ENCODE measurements around the gene CFAP61.

Gene CFAP61

GRCh38 chr20:20096421-20096820, 44.1 kb downstream of the CFAP61 start:
- H3K4ac ChIP-seq (ENCODE audit: low read depth in 1 of 2, low read length in 2 of 2): no peak overlapping the region
- no peak overlapping the region for H3K14ac ChIP-seq (ENCODE audit: low read length in 2 of 2)
- H3K79me1 ChIP-seq (replicated peaks; ENCODE audit: low read length, poor library complexity, severe bottlenecking): no peaks in the 10 kb centered on the region
- H3K9ac ChIP-seq (ENCODE audit: low read length): no peak overlapping the region
- no peak overlapping the region for H2AK5ac ChIP-seq (ENCODE audit: low read length, severe bottlenecking)
- H3K4me3 ChIP-seq (ENCODE audit: insufficient read depth in 1 of 2, low read depth in 1 of 2, low read length in 2 of 2): no peak overlapping the region
- H2BK120ac ChIP-seq (ENCODE audit: low read depth, low read length): no peak overlapping the region
- no peaks in the 10 kb centered on the region for H3K4me1 ChIP-seq (ENCODE audit: control insufficient read depth, insufficient read depth, low read depth, low read length)
- no peak overlapping the region for H2BK12ac ChIP-seq (ENCODE audit: low read length in 2 of 2)
- H3K27me3 ChIP-seq (ENCODE audit: control insufficient read depth in 1 of 2, insufficient read depth in 1 of 2, low read length in 2 of 2): peaks cover 3 to 6% of the 10 kb centered on the region in 2 experiments
- no peak overlapping the region for H3K23ac ChIP-seq (ENCODE audit: low read length in 2 of 2)
- H3K9me3 ChIP-seq (ENCODE audit: control insufficient read depth, low read length): no peaks in the 10 kb centered on the region
- H3K4me2 ChIP-seq (ENCODE audit: low read length, poor library complexity, severe bottlenecking): no peak overlapping the region
- H4K91ac ChIP-seq (ENCODE audit: low read length): no peak overlapping the region
- no peak overlapping the region for H3K18ac ChIP-seq (ENCODE audit: low read depth in 1 of 2, low read length in 2 of 2)
- WGBS: 89% methylated on average over 10 of the region's 11 CpGs
- no peaks in the 10 kb centered on the region for H3K36me3 ChIP-seq (ENCODE audit: control insufficient read depth in 1 of 2, insufficient read depth in 2 of 2, low read depth in 1 of 2, low read length in 2 of 2)
- no peak overlapping the region for H4K8ac ChIP-seq (ENCODE audit: low read length)
- no peak overlapping the region for H3K27ac ChIP-seq (ENCODE audit: low read length, poor library complexity, severe bottlenecking)
- H2BK15ac ChIP-seq (ENCODE audit: low read depth, poor library complexity, severe bottlenecking): no peak overlapping the region
- no peak overlapping the region for H2AFZ ChIP-seq (ENCODE audit: low read depth, low read length)
- H2BK5ac ChIP-seq (ENCODE audit: low read depth, low read length, poor library complexity, severe bottlenecking): no peak overlapping the region
- DNase-seq: no peak

- H3K9me3 ChIP-seq (ENCODE audit: control insufficient read depth, low read length): no peaks in the 10 kb centered on the region
- no peak overlapping the region for H3K4me2 ChIP-seq (ENCODE audit: low read length, poor library complexity, severe bottlenecking)
- no peak overlapping the region for H2BK5ac ChIP-seq (ENCODE audit: low read depth, low read length, poor library complexity, severe bottlenecking)
- no peak overlapping the region for H2BK120ac ChIP-seq (ENCODE audit: low read depth, low read length)
- H2BK12ac ChIP-seq (ENCODE audit: low read length in 2 of 2): no peak overlapping the region
- no peak overlapping the region for H3K18ac ChIP-seq (ENCODE audit: low read depth in 1 of 2, low read length in 2 of 2)
- no peak for DNase-seq
- H2BK15ac ChIP-seq (ENCODE audit: low read depth, poor library complexity, severe bottlenecking): no peak overlapping the region
- H3K4ac ChIP-seq (ENCODE audit: low read depth in 1 of 2, low read length in 2 of 2): no peak overlapping the region
- no peak overlapping the region for H4K8ac ChIP-seq (ENCODE audit: low read length)
- no peak overlapping the region for H3K14ac ChIP-seq (ENCODE audit: low read length in 2 of 2)
- H3K79me1 ChIP-seq (replicated peaks; ENCODE audit: low read length, poor library complexity, severe bottlenecking): no peaks in the 10 kb centered on the region
- H3K23ac ChIP-seq (ENCODE audit: low read length in 2 of 2): no peak overlapping the region
- H3K4me1 ChIP-seq (ENCODE audit: control insufficient read depth, insufficient read depth, low read depth, low read length): no peaks in the 10 kb centered on the region
- H3K36me3 ChIP-seq (ENCODE audit: control insufficient read depth in 1 of 2, insufficient read depth in 2 of 2, low read depth in 1 of 2, low read length in 2 of 2): no peaks in the 10 kb centered on the region
- H2AK5ac ChIP-seq (ENCODE audit: low read length, severe bottlenecking): no peak overlapping the region
- no peak overlapping the region for H3K9ac ChIP-seq (ENCODE audit: low read length)
- peaks cover 0 to 5% of the 10 kb centered on the region in 2 experiments for H3K27me3 ChIP-seq (ENCODE audit: control insufficient read depth in 1 of 2, insufficient read depth in 1 of 2, low read length in 2 of 2)
- no peak overlapping the region for H2AFZ ChIP-seq (ENCODE audit: low read depth, low read length)
- no peak overlapping the region for H3K4me3 ChIP-seq (ENCODE audit: insufficient read depth in 1 of 2, low read depth in 1 of 2, low read length in 2 of 2)
- no peak overlapping the region for H4K91ac ChIP-seq (ENCODE audit: low read length)
- no peak overlapping the region for H3K27ac ChIP-seq (ENCODE audit: low read length, poor library complexity, severe bottlenecking)
Measured at GRCh38 chr20:20100881-20101280, 48.5 kb downstream of the CFAP61 start.

- Histone ChIP-seq H2BK12ac (ENCODE audit: low read length in 2 of 2) (no peak overlapping the region), H4K8ac (ENCODE audit: low read length) (no peak overlapping the region), H2AFZ (ENCODE audit: low read depth, low read length) (no peak overlapping the region), H2BK5ac (ENCODE audit: low read depth, low read length, poor library complexity, severe bottlenecking) (no peak overlapping the region), H3K27ac (ENCODE audit: low read length, poor library complexity, severe bottlenecking) (no peak overlapping the region), H3K4ac (ENCODE audit: low read depth in 1 of 2, low read length in 2 of 2) (no peak overlapping the region), H3K9me3 (ENCODE audit: control insufficient read depth, low read length) (no peaks in the 10 kb centered on the region), H3K36me3 (ENCODE audit: control insufficient read depth in 1 of 2, insufficient read depth in 2 of 2, low read depth in 1 of 2, low read length in 2 of 2) (no peaks in the 10 kb centered on the region), H3K4me3 (ENCODE audit: insufficient read depth in 1 of 2, low read depth in 1 of 2, low read length in 2 of 2) (no peak overlapping the region), H3K79me1 (replicated peaks; ENCODE audit: low read length, poor library complexity, severe bottlenecking) (no peaks in the 10 kb centered on the region), H3K4me2 (ENCODE audit: low read length, poor library complexity, severe bottlenecking) (no peak overlapping the region), H3K14ac (ENCODE audit: low read length in 2 of 2) (no peak overlapping the region), H2BK15ac (ENCODE audit: low read depth, poor library complexity, severe bottlenecking) (no peak overlapping the region), H3K4me1 (ENCODE audit: control insufficient read depth, insufficient read depth, low read depth, low read length) (no peaks in the 10 kb centered on the region), H2BK120ac (ENCODE audit: low read depth, low read length) (no peak overlapping the region), H2AK5ac (ENCODE audit: low read length, severe bottlenecking) (no peak overlapping the region), H3K27me3 (ENCODE audit: control insufficient read depth in 1 of 2, insufficient read depth in 1 of 2, low read length in 2 of 2) (peaks cover 0 to 5% of the 10 kb centered on the region in 2 experiments), H4K91ac (ENCODE audit: low read length) (no peak overlapping the region), H3K9ac (ENCODE audit: low read length) (no peak overlapping the region), H3K23ac (ENCODE audit: low read length in 2 of 2) (no peak overlapping the region), H3K18ac (ENCODE audit: low read depth in 1 of 2, low read length in 2 of 2) (no peak overlapping the region)
- no peak for DNase-seq
Measured at GRCh38 chr20:20102163-20102562, 49.8 kb downstream of the CFAP61 start.

GRCh38 chr20:20102716-20103258, 50.5 kb downstream of the CFAP61 start:
- no peak overlapping the region for H2BK120ac ChIP-seq (ENCODE audit: low read depth, low read length)
- H2AFZ ChIP-seq (ENCODE audit: low read depth, low read length): no peak overlapping the region
- H3K9ac ChIP-seq (ENCODE audit: low read length): no peak overlapping the region
- no peaks in the 10 kb centered on the region for H3K36me3 ChIP-seq (ENCODE audit: control insufficient read depth in 1 of 2, insufficient read depth in 2 of 2, low read depth in 1 of 2, low read length in 2 of 2)
- H3K27me3 ChIP-seq (ENCODE audit: control insufficient read depth in 1 of 2, insufficient read depth in 1 of 2, low read length in 2 of 2): peaks cover 0 to 5% of the 10 kb centered on the region in 2 experiments
- H3K4me3 ChIP-seq (ENCODE audit: insufficient read depth in 1 of 2, low read depth in 1 of 2, low read length in 2 of 2): no peak overlapping the region
- no peak overlapping the region for H3K4me2 ChIP-seq (ENCODE audit: low read length, poor library complexity, severe bottlenecking)
- no peaks in the 10 kb centered on the region for H3K79me1 ChIP-seq (replicated peaks; ENCODE audit: low read length, poor library complexity, severe bottlenecking)
- no peak overlapping the region for H3K27ac ChIP-seq (ENCODE audit: low read length, poor library complexity, severe bottlenecking)
- H2BK5ac ChIP-seq (ENCODE audit: low read depth, low read length, poor library complexity, severe bottlenecking): no peak overlapping the region
- H2AK5ac ChIP-seq (ENCODE audit: low read length, severe bottlenecking): no peak overlapping the region
- no peak overlapping the region for H3K14ac ChIP-seq (ENCODE audit: low read length in 2 of 2)
- no peak overlapping the region for H3K23ac ChIP-seq (ENCODE audit: low read length in 2 of 2)
- H2BK15ac ChIP-seq (ENCODE audit: low read depth, poor library complexity, severe bottlenecking): no peak overlapping the region
- H3K9me3 ChIP-seq (ENCODE audit: control insufficient read depth, low read length): no peaks in the 10 kb centered on the region
- H3K4me1 ChIP-seq (ENCODE audit: control insufficient read depth, insufficient read depth, low read depth, low read length): no peaks in the 10 kb centered on the region
- H2BK12ac ChIP-seq (ENCODE audit: low read length in 2 of 2): no peak overlapping the region
- DNase-seq: no peak
- no peak overlapping the region for H4K91ac ChIP-seq (ENCODE audit: low read length)
- no peak overlapping the region for H3K18ac ChIP-seq (ENCODE audit: low read depth in 1 of 2, low read length in 2 of 2)
- H3K4ac ChIP-seq (ENCODE audit: low read depth in 1 of 2, low read length in 2 of 2): no peak overlapping the region
- H4K8ac ChIP-seq (ENCODE audit: low read length): no peak overlapping the region
